Measurements from ENCODE around the gene SEC11A.

SEC11A gene

DNA sequence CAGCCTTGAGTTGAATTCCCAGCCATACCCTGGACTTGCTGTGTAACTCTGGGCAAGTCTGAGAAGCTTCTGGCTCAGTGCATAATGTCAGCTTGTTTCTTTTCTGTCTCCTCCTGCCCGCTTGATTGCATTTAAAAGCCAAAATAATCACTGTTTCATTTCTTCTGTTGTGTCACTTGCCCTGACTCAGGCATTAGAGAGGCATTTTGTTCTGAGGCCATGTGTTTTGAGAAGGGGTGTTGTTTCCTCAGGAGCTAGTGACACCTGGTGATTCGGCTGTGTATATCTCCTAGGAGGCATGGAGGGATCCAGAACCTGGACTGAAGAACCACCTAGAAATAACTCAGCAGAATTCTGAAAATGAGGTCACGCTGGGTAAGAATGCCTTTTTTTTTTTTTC, 77.8 kb downstream of the SEC11A start:
- TF ChIP-seq, protein P1, sequence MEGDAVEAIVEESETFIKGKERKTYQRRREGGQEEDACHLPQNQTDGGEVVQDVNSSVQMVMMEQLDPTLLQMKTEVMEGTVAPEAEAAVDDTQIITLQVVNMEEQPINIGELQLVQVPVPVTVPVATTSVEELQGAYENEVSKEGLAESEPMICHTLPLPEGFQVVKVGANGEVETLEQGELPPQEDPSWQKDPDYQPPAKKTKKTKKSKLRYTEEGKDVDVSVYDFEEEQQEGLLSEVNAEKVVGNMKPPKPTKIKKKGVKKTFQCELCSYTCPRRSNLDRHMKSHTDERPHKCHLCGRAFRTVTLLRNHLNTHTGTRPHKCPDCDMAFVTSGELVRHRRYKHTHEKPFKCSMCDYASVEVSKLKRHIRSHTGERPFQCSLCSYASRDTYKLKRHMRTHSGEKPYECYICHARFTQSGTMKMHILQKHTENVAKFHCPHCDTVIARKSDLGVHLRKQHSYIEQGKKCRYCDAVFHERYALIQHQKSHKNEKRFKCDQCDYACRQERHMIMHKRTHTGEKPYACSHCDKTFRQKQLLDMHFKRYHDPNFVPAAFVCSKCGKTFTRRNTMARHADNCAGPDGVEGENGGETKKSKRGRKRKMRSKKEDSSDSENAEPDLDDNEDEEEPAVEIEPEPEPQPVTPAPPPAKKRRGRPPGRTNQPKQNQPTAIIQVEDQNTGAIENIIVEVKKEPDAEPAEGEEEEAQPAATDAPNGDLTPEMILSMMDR (IDR thresholded peaks at IDR 0.05) = peak; percentile 14; the same call in 1 of the 2 replicates

DNA sequence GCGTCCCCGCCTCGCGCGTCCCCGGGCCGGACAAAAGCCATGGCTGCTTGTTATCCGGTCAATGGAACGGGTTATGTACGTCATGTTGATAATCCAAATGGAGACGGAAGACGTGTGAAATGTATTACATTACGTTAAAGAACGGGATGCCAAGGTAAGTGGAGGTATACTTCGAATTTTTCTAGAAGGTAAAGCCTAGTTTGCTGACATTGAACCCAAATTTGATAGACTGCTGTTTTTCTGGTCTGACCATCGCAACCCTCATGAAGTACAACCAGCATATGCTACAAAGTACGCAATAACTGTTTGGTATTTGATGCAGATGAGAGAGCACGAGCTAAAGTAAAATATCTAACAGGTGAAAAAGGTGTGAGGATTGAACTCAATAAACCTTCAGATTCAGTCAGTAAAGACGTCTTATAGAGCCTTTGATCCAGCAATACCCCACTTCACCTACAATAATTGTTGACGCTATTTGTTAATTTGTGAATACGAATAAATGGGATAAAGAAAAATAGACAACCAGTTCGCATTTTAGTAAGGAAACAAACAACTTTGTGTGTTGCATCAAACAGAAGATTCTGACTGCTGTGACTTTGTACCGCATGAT, 81.6 kb downstream of the SEC11A start:
- TF ChIP-seq, protein P1 (IDR thresholded peaks at IDR 0.05) = no peak

DNA sequence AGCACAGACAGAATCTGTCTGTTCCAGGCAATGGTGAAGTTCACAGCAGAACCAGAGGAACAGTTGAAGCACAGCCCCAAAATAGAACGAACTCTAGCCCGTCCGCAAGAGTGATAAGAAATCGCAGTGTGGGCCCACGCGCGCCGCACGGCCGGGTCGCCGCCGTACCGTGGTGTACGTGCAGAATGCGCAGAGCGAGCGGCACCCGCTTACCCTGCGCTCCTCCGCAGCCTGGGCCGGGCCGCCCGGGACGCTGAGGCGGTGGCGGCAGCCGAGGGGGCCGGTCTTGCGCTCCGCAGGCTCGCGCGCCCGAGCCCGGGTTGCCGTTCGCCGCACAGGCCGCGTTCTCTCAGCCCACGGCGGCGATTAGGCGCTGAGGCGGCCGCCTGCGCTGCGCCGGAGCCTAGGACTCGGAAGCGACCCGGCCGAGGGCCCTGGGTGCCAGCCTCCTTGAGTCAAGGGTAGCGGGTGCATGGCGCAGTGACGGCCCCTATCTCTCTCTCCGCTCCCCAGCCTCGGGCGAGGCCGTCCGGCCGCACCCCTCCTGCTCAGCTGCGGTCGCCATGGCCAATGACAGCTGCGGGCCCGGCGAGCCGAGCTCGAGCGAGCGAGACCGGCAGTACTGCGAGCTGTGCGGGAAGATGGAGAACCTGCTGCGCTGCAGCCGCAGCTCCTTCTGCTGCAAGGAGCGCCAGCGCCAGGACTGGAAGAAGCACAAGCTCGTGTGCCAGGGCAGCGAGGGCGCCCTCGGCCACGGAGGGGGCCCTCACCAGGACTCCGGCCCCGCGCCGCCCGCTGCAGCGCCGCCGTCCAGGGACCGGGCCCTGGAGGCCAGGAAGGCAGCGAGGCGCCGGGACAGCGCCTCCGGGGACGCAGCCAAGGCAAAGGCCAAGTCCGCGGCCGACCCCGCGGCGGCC, 82.4 kb downstream of the SEC11A start:
- TF ChIP-seq, protein P1 (IDR thresholded peaks at IDR 0.05) = 0 out of 2 replicates have a peak, but pooled peaks have one; percentile 10

DNA sequence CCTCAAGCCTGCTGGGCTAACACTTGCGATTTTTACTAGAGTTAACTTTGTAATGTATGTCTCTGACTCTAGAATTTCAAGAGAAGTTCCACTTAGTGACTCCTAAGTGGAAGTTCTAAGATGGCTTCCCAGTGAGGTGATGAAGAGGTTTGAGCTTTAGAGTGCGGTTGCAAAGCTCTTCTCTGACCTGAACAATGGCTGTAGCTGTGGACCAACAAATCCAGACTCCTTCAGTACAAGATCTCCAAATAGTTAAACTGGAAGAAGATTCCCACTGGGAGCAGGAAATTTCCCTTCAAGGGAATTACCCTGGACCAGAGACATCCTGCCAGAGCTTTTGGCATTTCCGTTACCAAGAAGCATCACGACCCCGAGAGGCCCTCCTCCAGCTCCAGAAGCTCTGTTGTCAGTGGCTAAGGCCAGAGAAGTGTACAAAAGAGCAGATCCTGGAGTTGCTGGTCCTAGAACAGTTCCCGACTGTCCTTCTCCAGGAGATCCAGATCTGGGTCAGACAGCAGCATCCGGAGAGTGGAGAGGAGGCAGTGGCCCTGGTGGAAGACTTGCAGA, 84.2 kb downstream of the SEC11A start:
- TF ChIP-seq, protein P1 (IDR thresholded peaks at IDR 0.05) = no peak

DNA sequence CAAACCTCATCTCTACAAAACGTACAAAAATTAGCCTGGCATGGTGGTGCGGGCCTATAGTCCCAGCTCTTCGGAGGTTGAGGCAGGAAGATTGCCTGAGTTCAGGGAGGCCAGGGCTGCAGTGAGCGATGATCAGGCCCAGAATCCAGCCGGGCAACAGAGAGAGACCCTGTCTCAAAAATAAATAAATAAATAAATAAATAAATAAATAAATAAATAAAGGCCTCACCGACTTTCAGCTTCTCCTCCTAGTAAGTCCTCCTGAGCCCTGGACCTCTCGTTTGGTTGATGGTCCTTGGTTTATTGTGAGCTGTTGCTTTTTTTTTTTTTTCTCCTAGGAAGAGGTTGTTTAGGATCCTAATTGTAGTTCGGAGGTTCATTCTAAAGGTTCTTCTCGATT, 86.9 kb downstream of the SEC11A start:
- TF ChIP-seq, protein P1 (IDR thresholded peaks at IDR 0.05) = no peak

DNA sequence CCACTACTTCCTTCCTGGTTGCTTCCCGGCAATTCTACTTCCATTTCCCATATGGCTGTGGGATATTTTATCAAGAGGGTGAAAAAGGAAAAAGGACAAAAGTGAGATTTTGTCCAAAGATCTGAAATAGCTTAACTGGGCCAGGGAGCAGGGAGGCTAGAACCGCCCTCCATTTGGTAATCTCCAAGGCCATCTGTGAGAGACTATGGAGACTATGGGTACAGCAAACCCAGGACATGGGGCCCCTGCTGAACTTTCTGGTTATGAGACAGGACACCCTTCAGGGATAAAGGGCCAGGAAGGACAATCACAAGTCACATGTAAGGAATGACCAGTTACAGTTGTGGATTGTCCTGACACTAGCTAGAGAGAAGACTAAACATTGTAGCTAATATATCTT, 90.8 kb downstream of the SEC11A start:
- TF ChIP-seq, protein P1 (IDR thresholded peaks at IDR 0.05) = no peak

DNA sequence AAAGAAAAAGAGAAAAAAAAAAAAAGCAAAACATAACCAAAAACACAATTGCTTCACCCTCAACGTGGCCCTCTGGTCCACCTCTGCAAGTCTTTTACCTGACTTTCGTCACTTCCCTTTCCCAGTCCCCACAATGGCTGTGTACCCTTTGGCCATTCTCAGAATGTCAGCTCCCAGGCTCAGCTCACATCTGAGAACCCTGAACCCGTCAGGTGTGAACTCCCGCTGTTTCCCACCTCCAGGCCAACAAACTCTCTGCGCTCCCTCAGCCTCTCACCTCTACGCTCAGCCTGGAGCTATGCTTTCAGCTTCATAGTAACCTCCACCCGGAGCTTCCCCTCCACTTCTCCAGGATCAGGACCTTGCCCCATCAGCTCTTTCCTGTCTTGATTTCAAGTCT, 91.6 kb downstream of the SEC11A start:
- TF ChIP-seq, protein P1 (IDR thresholded peaks at IDR 0.05) = no peak

Data from LNCAP (cell line).